GM13977 (cell line): ENCODE measurements around the gene ZNF415.
"Not testable (repeated sequence)": the region's sequence is repeated elsewhere in the genome, so short reads cannot be mapped to it uniquely, and the experiment has no call there.

ENCODE experiments used
- DNase-seq: peaks from one replicate; pipeline ENCODE4 v3.0.0; 2012; ENCODE audit warnings: low spot score
- CTCF ChIP-seq: IDR thresholded peaks from 2 replicates; pipeline ENCODE4 v1.5.1; 2012; ENCODE audit warnings: mild to moderate bottlenecking, control low read depth; ENCODE audit not compliant: insufficient read depth; ENCODE audit errors: extremely low read depth, missing control alignments
- in situ Hi-C: fragments of 300-500 bp; cut with MboI; formaldehyde crosslinking; loops from one replicate; pipeline ENCODE4 v1.12.0; 2022; ENCODE audit warnings: low sequenced_read_pairs, low pct_unique_long_range_greater_than_20kb, mixed read lengths, inconsistent platforms; ENCODE audit not compliant: unreplicated experiment

Gene ZNF415

DNA sequence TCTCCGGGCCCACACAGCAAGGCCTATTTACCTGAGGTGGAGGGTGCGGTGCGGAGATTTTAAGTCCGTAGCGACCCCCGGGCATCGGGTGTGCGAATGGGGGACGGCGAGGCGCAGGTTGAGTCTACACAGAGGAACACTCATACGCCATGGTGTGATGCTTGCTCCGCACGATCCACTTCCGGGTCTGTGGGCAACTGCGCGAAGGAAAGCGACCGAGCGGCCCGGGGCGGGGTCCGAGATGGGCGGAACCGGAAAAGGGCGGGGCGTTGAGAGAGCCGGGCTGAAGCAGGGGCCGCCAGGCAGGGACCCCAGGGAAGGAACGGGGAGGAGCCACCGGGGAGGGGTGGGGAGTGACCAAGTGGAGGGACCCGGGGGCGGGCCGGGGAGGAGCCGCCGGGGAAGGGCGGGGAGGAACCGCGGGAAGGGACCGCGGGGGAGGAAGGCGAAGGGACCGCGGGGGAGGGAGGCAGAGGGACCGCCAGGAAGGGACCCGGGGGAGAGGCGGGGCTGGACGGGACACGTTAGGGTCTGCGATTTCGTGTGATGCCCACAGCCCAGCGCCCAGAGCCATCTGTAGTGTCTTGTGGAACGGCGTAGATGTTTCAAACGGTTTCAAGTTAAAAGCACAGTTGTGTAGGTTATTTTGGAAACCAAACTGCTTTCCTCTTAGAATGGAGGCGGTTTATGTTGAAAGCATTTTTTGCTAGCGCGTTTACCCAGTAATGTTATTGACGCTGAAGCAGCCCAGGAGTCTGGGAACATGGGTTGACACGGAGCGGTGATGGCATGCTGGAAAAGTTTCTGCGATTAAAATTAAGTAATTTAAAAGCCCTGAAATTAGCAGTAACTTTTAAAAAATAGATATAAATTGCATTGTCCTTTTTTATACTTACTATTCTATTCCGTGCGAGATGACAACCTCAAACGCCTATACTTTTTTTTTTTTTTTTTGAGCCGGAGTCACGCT lies 29.2 kb downstream of the ZNF415 start, which contains the start of gene ZNF160:
Gene ZNF160 (minus strand): TSS at position 189 of the 970 bp plus-strand sequence. CDS start 17,146 bp downstream, outside the sequence.
- no peak for TF ChIP-seq CTCF
- DNase-seq: peak; percentile 99
- in situ Hi-C loops: no loop called here

DNA sequence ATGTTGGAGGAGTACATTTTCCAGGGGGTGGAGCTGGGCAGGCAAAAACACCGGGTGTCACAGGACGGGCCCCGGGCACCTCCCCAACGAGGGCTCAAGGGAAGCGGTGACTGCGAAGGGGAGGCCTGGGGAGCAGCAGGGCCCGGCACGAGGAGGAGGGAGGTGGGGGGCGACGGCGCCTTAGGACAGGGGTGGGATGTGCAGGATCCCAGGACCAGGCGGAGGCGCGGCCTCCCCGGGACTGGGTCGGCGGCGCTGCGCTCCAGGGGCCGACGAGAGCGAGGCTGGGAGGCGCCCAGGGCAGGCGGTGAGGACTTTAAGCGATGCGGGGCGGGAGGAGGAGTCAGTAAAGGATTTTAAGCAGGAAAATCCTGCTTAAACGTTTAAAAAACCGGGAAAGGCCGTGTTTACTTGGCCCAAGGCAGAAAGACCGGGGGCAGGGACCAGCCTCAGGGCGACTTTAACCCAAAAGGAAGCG lies 29.9 kb downstream of the ZNF415 start:
- in situ Hi-C loops: no loop called here
- peak; percentile 47 for DNase-seq

DNA sequence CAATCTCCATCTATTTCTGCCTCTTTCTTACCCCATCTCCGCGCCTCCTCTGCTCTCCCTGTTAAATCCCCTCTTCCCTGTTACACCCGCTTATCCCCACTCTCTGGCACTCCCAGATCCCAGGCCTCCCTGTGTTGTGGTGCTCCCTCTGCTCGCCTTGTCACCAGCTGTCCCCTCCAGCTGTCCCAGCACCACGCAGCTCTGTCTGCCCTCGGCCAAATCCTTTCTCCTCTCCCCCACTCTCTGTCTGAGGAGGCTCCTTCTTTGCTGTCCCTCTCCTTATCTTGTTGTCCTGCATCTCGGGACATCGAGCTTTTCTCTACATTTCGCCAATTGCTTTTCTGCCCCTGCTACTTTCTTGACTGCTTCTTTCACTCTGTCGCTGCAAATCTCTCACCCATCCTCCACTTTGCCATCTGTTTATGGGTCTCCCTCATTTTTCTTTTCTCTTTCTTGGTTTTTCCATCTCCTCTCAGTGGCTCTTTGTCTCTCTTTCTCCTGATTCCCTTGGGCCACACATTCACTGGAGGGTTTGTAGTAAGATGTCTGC lies 30.4 kb downstream of the ZNF415 start:
- in situ Hi-C loops: no loop called here
- no peak for DNase-seq
- no peak for TF ChIP-seq CTCF

More for the DNA sequence above, 29.9 kb downstream of the ZNF415 start:
- TF ChIP-seq CTCF: no peak

- no peak for TF ChIP-seq CTCF
- no peak for DNase-seq
- in situ Hi-C loops: no loop called here
Measured at GRCh38 chr19:53101518-53101917, 31.2 kb downstream of the ZNF415 start.

GRCh38 chr19:53098570-53098969 lies 34.1 kb downstream of the ZNF415 start:
- DNase-seq, in situ Hi-C loops: not testable (repeated sequence)

GRCh38 chr19:53096982-53097690 lies 35.6 kb downstream of the ZNF415 start:
- in situ Hi-C loops, DNase-seq: not testable (repeated sequence)

- DNase-seq, in situ Hi-C loops: not testable (repeated sequence)
Measured at GRCh38 chr19:53096579-53096978, 36.1 kb downstream of the ZNF415 start.
